HepG2 (cell line): ENCODE measurements around the gene FITM1. TPM values are rescaled to one million over a fixed set of nuclear protein-coding genes. Genes with fewer than 3 reads are reported as not detected.

Source experiments
- CEBPG ChIP-seq: IDR thresholded peaks from 2 replicates; pipeline ENCODE4 v1.6.1; 2016
- GFI1 ChIP-seq: sonication (generic); formaldehyde crosslinking; IDR thresholded peaks from 2 replicates; pipeline ENCODE4 v1.5.0; 2020; ENCODE audit warnings: missing genetic modification reagents, mild to moderate bottlenecking, borderline replicate concordance
- HDAC6 ChIP-seq: fragments of 200-600 bp; sonication (generic); IDR thresholded peaks from 2 replicates; pipeline ENCODE4 v1.7.0; 2017; ENCODE audit warnings: mild to moderate bottlenecking, antibody characterized with exemption, low read length, low read depth
- JDP2 ChIP-seq: sonication (generic); formaldehyde crosslinking; IDR thresholded peaks from 2 replicates; pipeline ENCODE4 v1.8.1; 2022; ENCODE audit warnings: missing genetic modification reagents, borderline replicate concordance
- JUND ChIP-seq: sonication (generic); formaldehyde crosslinking; IDR thresholded peaks from 2 replicates; pipeline ENCODE4 v1.8.0; 2022; ENCODE audit warnings: mild to moderate bottlenecking, missing genetic modification reagents
- MLLT10 ChIP-seq: sonication (generic); formaldehyde crosslinking; IDR thresholded peaks from 2 replicates; pipeline ENCODE4 v1.4.0; 2020; ENCODE audit warnings: missing genetic modification reagents
- RARA ChIP-seq: IDR thresholded peaks from 2 replicates; pipeline ENCODE4 v1.6.1; 2016; ENCODE audit warnings: missing genetic modification reagents, missing compliant biosample characterization
- RBFOX2 ChIP-seq: fragments of 200-400 bp; formaldehyde crosslinking; IDR thresholded peaks from 2 replicates; pipeline ENCODE4 v1.6.1; 2017; ENCODE audit warnings: low read depth, mild to moderate bottlenecking, low read length
- RFX3 ChIP-seq: IDR thresholded peaks from 2 replicates; pipeline ENCODE4 v1.6.1; 2016; ENCODE audit warnings: missing biosample characterization, missing genetic modification reagents
- SRSF9 ChIP-seq: fragments of 200-400 bp; formaldehyde crosslinking; IDR thresholded peaks from 2 replicates; pipeline ENCODE4 v1.6.1; 2018; ENCODE audit warnings: borderline replicate concordance, mild to moderate bottlenecking, low read depth, low read length; ENCODE audit not compliant: insufficient read depth, poor library complexity, severe bottlenecking
- TOE1 ChIP-seq: sonication (generic); formaldehyde crosslinking; IDR thresholded peaks from 2 replicates; pipeline ENCODE4 v1.4.0; 2020; ENCODE audit warnings: mild to moderate bottlenecking, missing genetic modification reagents
- ZHX1 ChIP-seq: sonication (generic); formaldehyde crosslinking; IDR thresholded peaks from 2 replicates; pipeline ENCODE4 v1.8.1; 2022; ENCODE audit warnings: low read depth, mild to moderate bottlenecking, missing genetic modification reagents
- ZNF224 ChIP-seq: sonication (generic); formaldehyde crosslinking; IDR thresholded peaks from 2 replicates; pipeline ENCODE4 v1.5.0; 2020; ENCODE audit warnings: mild to moderate bottlenecking, missing genetic modification reagents
- ZNF232 ChIP-seq: sonication (generic); formaldehyde crosslinking; IDR thresholded peaks from 2 replicates; pipeline ENCODE4 v1.4.0; 2020; ENCODE audit warnings: missing genetic modification reagents, borderline replicate concordance
- ZNF251 ChIP-seq: sonication (generic); formaldehyde crosslinking; IDR thresholded peaks from 2 replicates; pipeline ENCODE4 v1.9.0; 2021; ENCODE audit warnings: mild to moderate bottlenecking, missing genetic modification reagents
- ZNF546 ChIP-seq: sonication (generic); formaldehyde crosslinking; conservative IDR thresholded peaks from 2 replicates; pipeline ENCODE4 v1.8.1; 2023; ENCODE audit warnings: mild to moderate bottlenecking, missing genetic modification reagents
- ZNF781 ChIP-seq: sonication (generic); formaldehyde crosslinking; IDR thresholded peaks from 2 replicates; pipeline ENCODE4 v1.5.1; 2020; ENCODE audit warnings: borderline replicate concordance, mild to moderate bottlenecking, missing genetic modification reagents; ENCODE audit errors: not compliant biosample characterization
- ZNF784 ChIP-seq: sonication (generic); formaldehyde crosslinking; IDR thresholded peaks from 2 replicates; pipeline ENCODE4 v1.5.1; 2020; ENCODE audit warnings: missing genetic modification reagents, mild to moderate bottlenecking, borderline replicate concordance
- polyA plus RNA-seq, 8 experiments: library from polyadenylated mRNA; depleted of rRNA in 3 of 8; stranded (reverse) in 7 of 8; unstranded in 1 of 8; fragments of >200 nt; fragmentation: Illumina TruSeq in 4 of 8; extraction: Trizol in 4 of 8; gene quantifications; 2 replicates each; pipeline versions ENCODE4 v1.2.1 to v1.2.3, GENCODE V29; 2011 to 2016; ENCODE audit warnings: low read depth in 4 of 8, missing spikeins in 1 of 8, mixed read lengths in 1 of 8; ENCODE audit not compliant: insufficient read depth in 1 of 8
- total RNA-seq, 5 experiments: library from RNA; depleted of rRNA; stranded (reverse); fragments of >200 nt; fragmentation: Illumina TruSeq; extraction: Trizol; gene quantifications; 2 replicates each; pipeline ENCODE4 v1.2.3, GENCODE V29; 2016; ENCODE audit warnings: low read depth in 1 of 5
- TF ChIP-seq, protein P1 (sequence below): sonication (generic); formaldehyde crosslinking; IDR thresholded peaks from 2 replicates; pipeline ENCODE4 v1.4.0; 2020; ENCODE audit warnings: mild to moderate bottlenecking, missing genetic modification reagents, borderline replicate concordance
- TF ChIP-seq, protein P2 (sequence below): sonication (generic); formaldehyde crosslinking; IDR thresholded peaks from 2 replicates; pipeline ENCODE4 v1.5.0; 2020; ENCODE audit warnings: mild to moderate bottlenecking, low read depth, missing genetic modification reagents, borderline replicate concordance

The FITM1 gene
- total and polyA plus RNA-seq, 2 of the 13 experiments (the other 11 are each of a cell fraction or from before 2014, with no cell fraction given): 2.7 to 5.8 TPM

GRCh38 chr14:24093901-24094840, 36.3 kb upstream of the FITM1 start, which contains the start of gene PCK2 (continued):
- TF ChIP-seq RFX3 (CRISPR knock-in tag) (no peak; the same call in 1 of the 2 replicates), ZNF546 (CRISPR knock-in tag) (peak; percentile 99), ZNF781 (CRISPR knock-in tag) (peak; percentile 98), JDP2 (CRISPR knock-in tag) (no peak), TOE1 (CRISPR knock-in tag) (no peak), SRSF9 (no peak), RBFOX2 (peak; percentile 100), ZHX1 (no peak), MLLT10 (CRISPR knock-in tag) (peak; percentile 81; the same call in 1 of the 2 replicates), JUND (CRISPR knock-in tag) (no peak), RARA (CRISPR knock-in tag) (peak; percentile 89), CEBPG (CRISPR knock-in tag) (peak; percentile 99), ZNF232 (CRISPR knock-in tag) (peak; percentile 90; the same call in 1 of the 2 replicates), ZNF224 (CRISPR knock-in tag) (no peak), ZNF251 (no peak), ZNF784 (CRISPR knock-in tag) (peak; percentile 87; the same call in 1 of the 2 replicates), GFI1 (CRISPR knock-in tag) (no peak), HDAC6 (0 out of 2 replicates have a peak, but pooled peaks have one; percentile 23)
- TF ChIP-seq, protein P1, sequence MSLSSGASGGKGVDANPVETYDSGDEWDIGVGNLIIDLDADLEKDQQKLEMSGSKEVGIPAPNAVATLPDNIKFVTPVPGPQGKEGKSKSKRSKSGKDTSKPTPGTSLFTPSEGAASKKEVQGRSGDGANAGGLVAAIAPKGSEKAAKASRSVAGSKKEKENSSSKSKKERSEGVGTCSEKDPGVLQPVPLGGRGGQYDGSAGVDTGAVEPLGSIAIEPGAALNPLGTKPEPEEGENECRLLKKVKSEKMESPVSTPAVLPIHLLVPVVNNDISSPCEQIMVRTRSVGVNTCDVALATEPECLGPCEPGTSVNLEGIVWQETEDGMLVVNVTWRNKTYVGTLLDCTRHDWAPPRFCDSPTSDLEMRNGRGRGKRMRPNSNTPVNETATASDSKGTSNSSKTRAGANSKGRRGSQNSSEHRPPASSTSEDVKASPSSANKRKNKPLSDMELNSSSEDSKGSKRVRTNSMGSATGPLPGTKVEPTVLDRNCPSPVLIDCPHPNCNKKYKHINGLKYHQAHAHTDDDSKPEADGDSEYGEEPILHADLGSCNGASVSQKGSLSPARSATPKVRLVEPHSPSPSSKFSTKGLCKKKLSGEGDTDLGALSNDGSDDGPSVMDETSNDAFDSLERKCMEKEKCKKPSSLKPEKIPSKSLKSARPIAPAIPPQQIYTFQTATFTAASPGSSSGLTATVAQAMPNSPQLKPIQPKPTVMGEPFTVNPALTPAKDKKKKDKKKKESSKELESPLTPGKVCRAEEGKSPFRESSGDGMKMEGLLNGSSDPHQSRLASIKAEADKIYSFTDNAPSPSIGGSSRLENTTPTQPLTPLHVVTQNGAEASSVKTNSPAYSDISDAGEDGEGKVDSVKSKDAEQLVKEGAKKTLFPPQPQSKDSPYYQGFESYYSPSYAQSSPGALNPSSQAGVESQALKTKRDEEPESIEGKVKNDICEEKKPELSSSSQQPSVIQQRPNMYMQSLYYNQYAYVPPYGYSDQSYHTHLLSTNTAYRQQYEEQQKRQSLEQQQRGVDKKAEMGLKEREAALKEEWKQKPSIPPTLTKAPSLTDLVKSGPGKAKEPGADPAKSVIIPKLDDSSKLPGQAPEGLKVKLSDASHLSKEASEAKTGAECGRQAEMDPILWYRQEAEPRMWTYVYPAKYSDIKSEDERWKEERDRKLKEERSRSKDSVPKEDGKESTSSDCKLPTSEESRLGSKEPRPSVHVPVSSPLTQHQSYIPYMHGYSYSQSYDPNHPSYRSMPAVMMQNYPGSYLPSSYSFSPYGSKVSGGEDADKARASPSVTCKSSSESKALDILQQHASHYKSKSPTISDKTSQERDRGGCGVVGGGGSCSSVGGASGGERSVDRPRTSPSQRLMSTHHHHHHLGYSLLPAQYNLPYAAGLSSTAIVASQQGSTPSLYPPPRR (CRISPR knock-in tag): peak; percentile 16; the same call in 1 of the 2 replicates
- TF ChIP-seq, protein P2, sequence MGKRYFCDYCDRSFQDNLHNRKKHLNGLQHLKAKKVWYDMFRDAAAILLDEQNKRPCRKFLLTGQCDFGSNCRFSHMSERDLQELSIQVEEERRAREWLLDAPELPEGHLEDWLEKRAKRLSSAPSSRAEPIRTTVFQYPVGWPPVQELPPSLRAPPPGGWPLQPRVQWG: no peak
